CD4-positive, alpha-beta T cell treated with Interleukin-4 for 1 hour (primary cell): Measurements from ENCODE around the gene MYO1E.
A peak's percentile ranks its signal among the peaks of the same experiment; 100 is the strongest.
"Not testable (repeated sequence)": the region's sequence is repeated elsewhere in the genome, so short reads cannot be mapped to it uniquely, and the experiment has no call there.

ENCODE experiments used
- DNase-seq, 2 donors: peaks; one replicate each; pipeline ENCODE4 v3.0.0-alpha.2; 2020 to 2022

MYO1E gene

GRCh38 chr15:59185725-59186124 lies 186.9 kb downstream of the MYO1E start:
- DNase-seq = peak; percentile 7 to 37

GRCh38 chr15:59180945-59181600 lies 191.6 kb downstream of the MYO1E start:
- no peak for DNase-seq

DNA sequence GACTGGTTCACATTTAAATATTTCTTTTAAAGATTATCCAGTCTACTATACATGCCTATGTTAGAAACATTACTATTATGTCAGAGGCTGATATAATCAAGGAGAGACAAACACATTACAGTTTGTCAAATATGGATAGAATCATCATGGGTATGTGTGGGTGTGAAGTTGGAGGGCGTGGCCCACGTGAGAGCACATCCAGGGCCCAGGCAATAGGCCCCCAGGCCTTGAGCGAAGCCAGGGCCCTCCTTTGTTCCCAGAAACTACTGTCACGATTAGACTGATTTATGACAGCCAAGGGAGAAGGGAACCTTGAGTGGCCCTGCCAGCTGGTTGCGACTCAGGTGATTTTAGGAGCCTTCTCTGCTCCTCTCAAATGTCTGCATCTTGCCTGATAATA lies 193.0 kb downstream of the MYO1E start:
- no peak for DNase-seq

DNA sequence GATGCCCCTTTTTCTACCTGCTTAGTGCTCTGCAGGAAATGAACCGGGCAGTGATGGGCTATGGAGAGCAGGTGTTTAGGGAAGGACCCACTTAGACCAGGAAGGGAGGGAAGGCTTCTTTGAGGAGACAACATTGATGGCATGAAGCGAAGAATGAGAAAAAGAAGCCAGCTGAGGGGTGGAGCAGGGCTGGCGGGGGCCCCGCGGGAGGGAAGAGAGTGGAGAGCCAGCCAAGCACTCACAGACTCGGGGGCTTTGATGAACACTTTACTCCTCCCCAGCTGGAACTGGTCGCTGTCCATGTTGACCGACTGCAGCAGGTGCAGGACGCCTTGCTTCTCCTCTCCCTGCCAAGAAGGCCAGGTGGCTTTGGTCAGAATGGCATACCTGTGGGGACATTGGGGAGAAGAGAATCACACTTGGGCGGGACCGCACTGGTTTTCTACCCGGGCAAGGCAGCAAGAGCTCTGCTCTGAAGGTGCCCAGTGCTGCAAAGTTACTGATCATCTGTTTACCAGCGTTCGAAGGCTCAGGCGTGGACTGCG lies 194.4 kb downstream of the MYO1E start:
- DNase-seq = no peak

- DNase-seq = peak; percentile 3 to 31
Observed at GRCh38 chr15:59177317-59177660, 195.4 kb downstream of the MYO1E start.

DNA sequence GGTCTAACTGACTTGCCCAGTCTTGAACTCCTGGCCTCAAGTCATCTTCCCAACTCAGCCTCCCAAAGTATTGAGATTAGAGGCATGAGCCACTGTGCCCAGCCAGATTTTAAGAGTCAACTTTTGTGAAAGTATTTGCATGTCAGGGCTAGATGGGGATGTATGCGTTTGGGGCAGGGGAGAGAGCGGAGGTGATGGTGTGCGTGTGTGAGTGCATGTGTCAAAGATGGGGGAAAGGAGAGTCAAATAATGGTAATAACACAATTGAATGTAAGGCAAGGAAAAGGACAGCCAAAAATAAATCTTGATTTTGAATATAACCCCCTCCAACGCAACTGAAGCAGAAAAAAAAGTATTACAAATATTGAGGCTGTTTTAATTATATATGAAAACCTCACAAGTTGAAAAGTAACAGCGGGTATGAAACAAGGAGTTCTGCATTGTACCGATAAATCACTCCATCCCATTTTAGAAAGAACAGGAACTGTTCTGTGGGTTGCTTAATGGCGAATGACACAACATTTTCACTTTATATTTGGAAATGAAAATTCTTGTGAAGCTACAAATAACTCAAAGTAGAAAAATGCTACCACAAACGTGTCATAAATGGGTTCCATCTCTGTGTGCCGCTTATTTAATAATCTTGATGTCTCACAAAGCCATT lies 195.9 kb downstream of the MYO1E start:
- no peak for DNase-seq

DNA sequence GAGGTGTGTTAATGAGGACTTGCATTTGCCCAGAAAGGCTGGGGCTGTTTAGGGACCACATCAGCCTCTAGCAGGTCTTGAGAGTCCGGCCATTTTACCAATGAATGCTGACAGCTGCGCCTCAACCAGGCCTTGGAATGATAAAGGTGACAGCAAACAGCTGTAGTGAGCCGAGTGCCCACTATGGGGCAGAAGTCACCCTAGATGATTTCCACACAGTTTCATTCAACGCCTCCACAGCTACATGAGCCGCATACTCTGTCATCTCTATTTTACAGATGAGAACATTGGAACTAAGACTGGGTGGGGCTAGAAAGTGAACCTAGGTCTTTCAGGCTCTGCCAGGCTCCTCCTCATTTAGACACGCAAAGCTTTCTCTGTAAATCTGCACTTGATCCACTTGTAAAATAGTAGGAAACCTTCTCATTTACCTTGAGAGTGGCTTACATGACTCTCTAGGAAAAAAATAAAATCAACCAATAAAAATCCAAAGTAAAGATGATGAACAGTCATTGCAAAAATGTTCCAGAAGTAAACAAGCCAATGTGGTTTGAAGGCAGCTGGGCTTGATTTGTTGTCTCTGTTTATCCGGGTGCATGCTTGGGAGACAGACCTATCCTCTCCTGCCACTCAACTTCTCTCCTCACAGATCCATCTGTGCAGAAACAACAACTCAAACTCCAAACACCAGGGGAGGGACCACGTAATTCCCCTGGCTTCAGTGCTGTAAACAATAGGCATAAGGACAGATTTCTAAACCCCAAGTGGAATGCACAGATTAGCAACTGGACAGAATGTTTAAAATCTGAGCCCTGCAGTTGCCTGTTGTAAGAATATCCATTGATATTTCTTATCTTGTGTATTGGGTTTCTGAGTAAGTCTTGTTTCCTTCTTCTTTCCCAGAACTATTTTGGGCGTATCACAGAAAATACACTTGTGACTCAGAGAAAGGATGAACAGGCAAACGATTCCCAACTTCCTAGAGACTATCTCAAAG lies 197.5 kb downstream of the MYO1E start:
- peak; percentile 25 to 58 for DNase-seq

DNA sequence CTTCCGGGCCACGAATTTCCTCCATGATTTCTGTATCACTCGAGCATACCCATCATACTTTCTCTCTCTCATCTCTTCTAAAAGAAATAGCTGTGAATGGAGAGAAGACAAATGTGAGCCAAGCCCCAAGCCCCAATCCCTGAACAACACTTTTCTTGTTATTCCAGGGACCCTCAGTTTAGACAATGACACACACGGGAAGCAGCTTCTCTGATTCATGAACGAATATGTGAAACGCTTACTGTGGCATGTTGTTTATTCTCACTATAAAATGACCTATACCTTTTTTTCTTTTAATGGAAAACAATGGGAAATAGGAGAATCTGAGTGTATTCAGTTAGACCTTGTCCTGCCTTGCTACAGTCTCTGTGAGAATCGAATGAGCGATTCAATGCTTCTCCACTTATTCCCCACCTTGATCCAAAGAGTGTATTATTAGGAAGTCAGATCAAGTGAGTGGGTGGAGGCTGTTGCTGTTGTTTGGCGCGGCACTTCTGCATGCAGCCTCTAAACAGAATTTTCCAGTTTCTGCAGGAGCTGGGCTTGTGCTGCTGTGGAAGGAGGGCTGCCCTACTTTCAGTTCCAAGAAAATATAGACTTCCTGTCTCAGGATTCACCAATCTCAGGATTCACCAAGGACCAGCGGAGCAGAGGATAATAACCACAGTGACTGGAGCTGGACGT lies 198.4 kb downstream of the MYO1E start:
- DNase-seq = no peak

- DNase-seq = no peak
Observed at GRCh38 chr15:59173194-59173593, 199.5 kb downstream of the MYO1E start.

- DNase-seq = no peak
Observed at GRCh38 chr15:59172289-59172901, 200.3 kb downstream of the MYO1E start.

DNA sequence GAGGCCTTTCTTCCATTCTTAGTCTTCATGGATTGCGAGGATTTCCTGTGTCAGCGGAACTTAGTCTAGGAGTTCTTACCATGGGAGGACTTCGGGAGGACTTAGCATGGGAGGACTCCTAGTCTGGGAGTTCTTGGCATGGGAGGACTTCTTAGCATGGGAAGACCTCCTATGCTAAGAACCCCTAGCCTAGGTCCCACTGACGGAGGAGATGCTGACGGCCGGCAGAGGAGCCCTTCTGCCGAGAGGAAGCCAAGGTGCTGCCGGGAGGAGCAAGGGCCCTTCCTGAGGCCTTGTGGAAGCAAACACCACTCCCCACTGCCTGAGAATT lies 201.6 kb downstream of the MYO1E start:
- DNase-seq = no peak

DNA sequence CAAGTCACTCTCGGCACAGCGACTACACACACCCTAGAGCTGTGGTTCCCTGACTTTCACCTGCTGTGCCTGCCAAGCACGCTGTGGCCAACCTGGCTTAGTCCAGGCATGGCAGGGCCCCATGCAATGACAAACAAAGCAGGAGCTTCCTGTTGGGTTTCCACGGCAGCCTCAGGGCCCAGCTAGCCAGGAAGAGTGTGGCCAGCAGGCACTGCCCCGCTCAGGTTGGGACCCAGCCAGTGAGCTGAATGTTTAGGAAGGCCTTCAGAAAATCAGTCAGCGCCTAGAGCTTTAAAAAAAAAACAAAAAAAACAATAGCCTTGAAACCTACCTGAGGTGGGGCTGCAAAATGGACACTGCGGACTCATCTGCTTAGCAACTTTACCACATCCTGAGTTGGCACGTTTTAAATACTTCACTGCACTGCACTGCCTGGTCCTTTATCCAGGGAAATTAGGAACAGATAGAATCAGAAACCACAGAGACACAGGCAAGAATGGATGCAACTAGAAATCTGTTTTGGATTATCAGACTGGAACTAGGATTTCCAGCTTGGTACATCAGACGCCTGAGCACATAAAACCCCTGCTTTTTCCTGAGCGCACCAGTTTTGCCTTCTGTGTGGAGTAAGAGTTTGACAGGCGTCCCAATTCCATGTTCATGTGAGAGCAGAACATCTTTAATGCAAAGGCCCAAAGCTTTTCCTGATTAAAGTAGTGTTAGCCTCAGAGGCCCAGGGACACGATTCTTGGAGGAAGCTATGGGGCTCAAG lies 202.2 kb downstream of the MYO1E start:
- no peak for DNase-seq

DNA sequence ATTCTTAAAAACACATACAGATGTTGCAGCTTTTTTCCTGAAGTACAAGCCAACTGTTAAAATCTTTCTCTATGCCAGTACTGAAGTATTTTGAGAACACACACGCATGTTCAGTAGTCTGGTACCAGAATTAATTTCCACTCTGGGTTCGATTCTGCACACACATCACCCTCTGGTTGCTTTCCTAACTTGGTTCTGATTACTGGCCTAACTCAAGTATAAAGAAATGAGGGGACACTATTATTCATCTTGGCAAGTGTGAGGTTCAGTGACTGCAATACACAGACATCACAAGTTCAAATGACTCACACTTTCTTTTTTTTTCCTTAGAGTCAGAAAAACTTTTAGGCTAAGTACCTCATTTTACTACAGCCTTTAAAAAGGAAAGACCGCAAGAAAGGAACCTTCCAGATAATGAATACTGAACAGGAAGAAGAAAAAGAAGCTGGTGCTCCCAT lies 203.4 kb downstream of the MYO1E start:
- no peak for DNase-seq

GRCh38 chr15:59168536-59168935 lies 204.1 kb downstream of the MYO1E start:
- DNase-seq = no peak

- no peak for DNase-seq
Observed at GRCh38 chr15:59166601-59167265, 205.9 kb downstream of the MYO1E start.

GRCh38 chr15:59166166-59166565 lies 206.5 kb downstream of the MYO1E start:
- no peak for DNase-seq

DNA sequence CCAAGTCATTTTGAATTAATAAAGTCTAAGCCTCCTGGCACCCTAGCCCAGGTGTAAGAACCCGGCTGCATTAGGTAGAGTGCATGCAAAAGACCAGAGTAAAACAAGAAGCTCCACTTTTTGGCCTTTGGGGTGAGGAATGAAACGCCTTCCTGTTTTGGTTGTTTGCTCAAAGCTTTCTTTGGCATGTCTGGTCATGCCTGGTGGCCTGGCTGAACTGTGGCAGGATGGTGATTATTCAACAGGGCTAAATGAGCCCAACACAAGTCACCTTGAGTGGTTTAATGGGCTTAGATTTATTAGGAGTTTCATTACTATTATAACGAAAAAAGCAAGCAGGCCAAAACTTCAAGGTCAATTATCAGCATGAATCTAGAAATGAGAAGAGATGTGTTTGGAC lies 206.9 kb downstream of the MYO1E start:
- no peak for DNase-seq

GRCh38 chr15:59162080-59162479 lies 210.6 kb downstream of the MYO1E start:
- not testable (repeated sequence) for DNase-seq

- no peak for DNase-seq
Observed at GRCh38 chr15:59160880-59161593, 211.6 kb downstream of the MYO1E start.

GRCh38 chr15:59159210-59159609 lies 213.5 kb downstream of the MYO1E start:
- no peak for DNase-seq
